DMS79 treated with DMSO at 0.1 percent for 48 hours (cell line): ENCODE results near the gene ETFB.
A peak's percentile ranks its signal among the peaks of the same experiment; 100 is the strongest.
"Not testable (repeated sequence)": the region's sequence is repeated elsewhere in the genome, so short reads cannot be mapped to it uniquely, and the experiment has no call there.

Source experiments
- DNase-seq: peaks from one replicate; lab custom pipeline; 2025; lab: John Stamatoyannopoulos, UW

ETFB gene

GRCh38 chr19:51365965-51366388 is at the start of gene ETFB:
Gene ETFB (minus strand): TSS chr19:51366388. CDS start chr19:51366326, 62 bp downstream.
- peak; percentile 62 for DNase-seq

GRCh38 chr19:51415187-51415586 is 49.0 kb upstream of the ETFB start:
- DNase-seq: no peak

- DNase-seq: no peak
Observed at GRCh38 chr19:51410950-51411748, 45.0 kb upstream of the ETFB start.

GRCh38 chr19:51407511-51408131 is 41.4 kb upstream of the ETFB start:
- no peak for DNase-seq

- DNase-seq: no peak
Observed at GRCh38 chr19:51402117-51402516, 35.9 kb upstream of the ETFB start.

- DNase-seq: not testable (repeated sequence)
Observed at GRCh38 chr19:51399936-51400335, 33.7 kb upstream of the ETFB start.

GRCh38 chr19:51399231-51399630 is 33.0 kb upstream of the ETFB start:
- no peak for DNase-seq

- peak; percentile 67 for DNase-seq
Observed at GRCh38 chr19:51398096-51398704, 32.0 kb upstream of the ETFB start.

- DNase-seq: peak; percentile 67
Observed at GRCh38 chr19:51397453-51397852, 31.3 kb upstream of the ETFB start.

- DNase-seq: no peak
Observed at GRCh38 chr19:51396175-51396574, 30.0 kb upstream of the ETFB start.

- DNase-seq: peak; percentile 97
Observed at GRCh38 chr19:51394050-51394836, 28.1 kb upstream of the ETFB start.

GRCh38 chr19:51392701-51393100 is 26.5 kb upstream of the ETFB start:
- DNase-seq: no peak

GRCh38 chr19:51391073-51391611 is 25.0 kb upstream of the ETFB start:
- DNase-seq: no peak

- DNase-seq: no peak
Observed at GRCh38 chr19:51389143-51389542, 23.0 kb upstream of the ETFB start.

GRCh38 chr19:51387924-51388389 is 21.8 kb upstream of the ETFB start, which contains the start of gene LIM2:
Gene LIM2 (minus strand): TSS chr19:51387974. CDS start chr19:51387443, 531 bp downstream.
- DNase-seq: no peak

GRCh38 chr19:51386882-51387520 is 20.8 kb upstream of the ETFB start:
- no peak for DNase-seq

- no peak for DNase-seq
Observed at GRCh38 chr19:51382004-51382403, 15.8 kb upstream of the ETFB start.

- no peak for DNase-seq
Observed at GRCh38 chr19:51380379-51380778, 14.2 kb upstream of the ETFB start.

GRCh38 chr19:51377422-51377821 is 11.2 kb upstream of the ETFB start:
- DNase-seq: no peak

- DNase-seq: no peak
Observed at GRCh38 chr19:51375504-51376221, 9.5 kb upstream of the ETFB start.
